Thoracic aorta (tissue), 2 donors: Measurements from ENCODE around the gene ALB. TPM values are rescaled to one million over a fixed set of nuclear protein-coding genes. Genes with fewer than 3 reads are reported as not detected.

ENCODE experiments used
- ATAC-seq: fragments of 150-250 bp; one replicate; pipeline ENCODE4 v1.8.0; 2017; ENCODE audit warnings: low read depth; ENCODE audit not compliant: insufficient number of reproducible peaks, low FRiP score
- DNase-seq: peaks from one replicate; pipeline ENCODE4 v3.0.0-alpha.2; 2020; ENCODE audit warnings: low spot score
- H3K27ac ChIP-seq, 2 donors: fragments of 200-600 bp; sonication (generic); 1 replicate in 1 of 2; 2 replicates in 1 of 2; pipeline ENCODE4 v1.5.1; 2016; ENCODE audit warnings: mild to moderate bottlenecking in 2 of 2, moderate library complexity in 2 of 2
- H3K27me3 ChIP-seq: fragments of 200-600 bp; sonication (generic); replicated peaks from 2 replicates; pipeline ENCODE4 v1.6.0; 2016; ENCODE audit warnings: mild to moderate bottlenecking; ENCODE audit not compliant: insufficient read depth
- H3K36me3 ChIP-seq: fragments of 200-600 bp; sonication (generic); one replicate; pipeline ENCODE4 v1.5.1; 2016
- H3K4me1 ChIP-seq, 2 donors: fragments of 200-600 bp; sonication (generic); 1 replicate in 1 of 2; 2 replicates in 1 of 2; pipeline versions ENCODE4 v1.5.1 to v1.6.0; 2016; ENCODE audit warnings: low read depth in 2 of 2, mild to moderate bottlenecking in 1 of 2; ENCODE audit not compliant: control insufficient read depth in 1 of 2
- H3K4me3 ChIP-seq: fragments of 200-600 bp; sonication (generic); 2 replicates; pipeline ENCODE4 v1.5.1; 2016; ENCODE audit warnings: mild to moderate bottlenecking
- H3K9me3 ChIP-seq: fragments of 200-600 bp; sonication (generic); 2 replicates; pipeline ENCODE4 v1.5.1; 2016
- CTCF ChIP-seq: fragments of 200-600 bp; sonication (generic); IDR thresholded peaks from one replicate; pipeline ENCODE4 v1.5.1; 2019; ENCODE audit warnings: antibody characterized with exemption
- total RNA-seq, 2 donors: library from RNA; depleted of rRNA; stranded (reverse); fragments of >200 nt; gene quantifications; one replicate each; pipeline versions ENCODE4 v1.1.0 to v1.2.3, GENCODE V29; 2016

The ALB gene
- total RNA-seq, 2 donors from 2014 or later = not detected

- no peaks in the 10 kb centered on the region for H3K36me3 ChIP-seq
- no peak overlapping the region for H3K27ac ChIP-seq
- no peak overlapping the region for H3K4me3 ChIP-seq
- no peaks in the 10 kb centered on the region for H3K27me3 ChIP-seq
- ATAC-seq (no peak), DNase-seq (no peak)
- H3K9me3 ChIP-seq = no peaks in the 10 kb centered on the region
- no peak for TF ChIP-seq CTCF
- H3K4me1 ChIP-seq = no peaks in the 10 kb centered on the region
Observed at GRCh38 chr4:73410916-73411730, 7.0 kb downstream of the ALB start.

- ATAC-seq (no peak), DNase-seq (no peak)
- no peaks in the 10 kb centered on the region for H3K9me3 ChIP-seq
- no peak overlapping the region for H3K4me3 ChIP-seq
- no peak overlapping the region for H3K27ac ChIP-seq
- no peaks in the 10 kb centered on the region for H3K4me1 ChIP-seq
- H3K36me3 ChIP-seq = no peaks in the 10 kb centered on the region
- no peak for TF ChIP-seq CTCF
- no peaks in the 10 kb centered on the region for H3K27me3 ChIP-seq
Observed at GRCh38 chr4:73411731-73412414, 7.8 kb downstream of the ALB start.

GRCh38 chr4:73413294-73413755 is 9.2 kb downstream of the ALB start:
- no peaks in the 10 kb centered on the region for H3K9me3 ChIP-seq
- ATAC-seq (no peak), DNase-seq (no peak)
- TF ChIP-seq CTCF = no peak
- no peaks in the 10 kb centered on the region for H3K4me1 ChIP-seq
- H3K4me3 ChIP-seq = no peak overlapping the region
- H3K36me3 ChIP-seq = no peaks in the 10 kb centered on the region
- H3K27me3 ChIP-seq = no peaks in the 10 kb centered on the region
- H3K27ac ChIP-seq = no peak overlapping the region

GRCh38 chr4:73414936-73415271 is 10.8 kb downstream of the ALB start:
- no peak for DNase-seq
- Histone ChIP-seq H3K27ac (no peak overlapping the region), H3K9me3 (no peaks in the 10 kb centered on the region), H3K27me3 (no peaks in the 10 kb centered on the region), H3K4me1 (no peaks in the 10 kb centered on the region), H3K4me3 (no peak overlapping the region), H3K36me3 (no peaks in the 10 kb centered on the region)
- no peak for TF ChIP-seq CTCF
- no peak for ATAC-seq

- no peaks in the 10 kb centered on the region for H3K36me3 ChIP-seq
- H3K27me3 ChIP-seq = no peaks in the 10 kb centered on the region
- no peak overlapping the region for H3K27ac ChIP-seq
- H3K4me1 ChIP-seq = no peaks in the 10 kb centered on the region
- DNase-seq = no peak
- ATAC-seq = no peak
- no peaks in the 10 kb centered on the region for H3K9me3 ChIP-seq
- no peak overlapping the region for H3K4me3 ChIP-seq
- no peak for TF ChIP-seq CTCF
Observed at GRCh38 chr4:73415807-73416238, 11.7 kb downstream of the ALB start.
